ENCODE results near the gene COG5.

The COG5 gene

DNA sequence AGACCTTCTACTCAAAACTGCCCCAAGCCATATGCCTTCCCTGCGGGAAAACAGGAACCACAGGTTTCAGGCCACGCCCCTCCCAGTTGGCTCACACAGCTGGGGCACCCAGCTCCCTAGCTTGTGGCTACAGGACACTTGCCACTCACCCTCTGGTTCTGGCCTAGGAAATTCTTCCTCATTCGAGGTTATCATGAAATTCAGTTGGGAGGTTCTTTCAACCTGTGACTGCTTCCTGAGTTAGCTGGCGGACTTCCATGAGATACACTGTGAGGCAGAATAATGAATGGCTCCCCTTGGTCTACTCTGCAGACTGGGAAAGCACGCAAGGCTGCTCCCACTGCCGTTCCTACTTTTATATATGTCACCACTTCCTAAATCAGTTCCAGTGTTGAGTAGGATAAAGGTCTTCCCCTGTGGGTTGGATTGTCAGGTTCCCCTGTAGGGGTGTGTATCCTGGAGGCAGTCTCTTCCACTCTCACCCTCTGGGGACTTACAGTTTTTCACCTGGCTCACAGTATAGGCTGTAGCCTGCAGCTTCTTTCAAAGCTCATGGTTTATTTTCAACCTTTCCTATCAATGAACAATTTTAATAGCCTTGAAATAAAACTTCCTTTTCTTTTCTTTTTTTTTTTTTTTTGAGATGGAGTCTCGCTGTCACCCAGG is 56.9 kb downstream of the COG5 start:
- no peak overlapping the region for H3K4me3 ChIP-seq
- H3K4me1 ChIP-seq: no peaks in the 10 kb centered on the region
- no peak for DNase-seq (ENCODE audit: low spot score in 2 of 2)
- in situ Hi-C loops (cut with MboI; ENCODE audit: low sequenced_read_pairs): no loop called here
- H3K27me3 ChIP-seq (ENCODE audit: low read depth): no peaks in the 10 kb centered on the region
- H3K36me3 ChIP-seq (replicated peaks): no peaks in the 10 kb centered on the region
- no peaks in the 10 kb centered on the region for H3K9me3 ChIP-seq

DNA sequence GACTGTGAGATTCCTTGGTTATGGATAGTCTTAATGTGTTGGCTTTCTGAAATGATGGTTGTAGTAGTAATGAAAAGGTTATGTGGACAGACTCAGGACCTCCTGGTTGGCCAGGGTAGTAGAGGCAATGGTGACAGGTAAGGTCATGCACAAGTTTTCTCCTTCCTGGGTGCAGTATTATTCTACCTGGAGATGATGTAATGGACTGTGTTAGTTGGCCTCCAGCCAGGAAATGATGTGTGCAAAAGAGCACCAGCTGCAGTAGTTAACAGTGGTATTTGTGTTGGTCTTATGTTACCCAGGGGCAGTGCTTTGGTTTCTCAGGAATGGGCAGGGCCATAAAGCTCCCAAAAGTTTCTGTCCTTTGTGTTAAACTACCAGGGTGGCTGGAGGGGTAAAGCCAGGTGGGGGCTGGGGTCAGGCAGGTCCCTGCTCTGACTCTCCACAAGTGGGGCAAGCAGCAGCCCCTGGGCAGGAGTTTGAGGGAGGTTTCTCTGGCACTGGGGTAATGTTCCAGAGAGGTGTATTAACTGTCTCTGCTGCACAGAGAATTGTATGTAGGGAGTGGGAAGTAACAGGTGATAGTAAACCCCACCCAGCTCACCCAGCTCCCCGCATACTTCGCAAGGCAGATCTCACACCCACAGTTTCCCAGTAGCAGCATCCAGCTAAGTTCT is 57.6 kb downstream of the COG5 start:
- Histone ChIP-seq H3K9me3 (no peaks in the 10 kb centered on the region), H3K27me3 (ENCODE audit: low read depth) (no peaks in the 10 kb centered on the region), H3K4me1 (no peaks in the 10 kb centered on the region), H3K4me3 (no peak overlapping the region), H3K36me3 (replicated peaks) (no peaks in the 10 kb centered on the region)
- in situ Hi-C loops (cut with MboI; ENCODE audit: low sequenced_read_pairs): no loop called here
- DNase-seq (ENCODE audit: low spot score in 2 of 2): no peak

GRCh38 chr7:107505362-107505761 is 58.4 kb downstream of the COG5 start:
- in situ Hi-C loops (cut with MboI; ENCODE audit: low sequenced_read_pairs): no loop called here
- Histone ChIP-seq H3K4me1 (no peaks in the 10 kb centered on the region), H3K9me3 (no peaks in the 10 kb centered on the region), H3K4me3 (no peak overlapping the region), H3K27me3 (ENCODE audit: low read depth) (no peaks in the 10 kb centered on the region), H3K36me3 (replicated peaks) (no peaks in the 10 kb centered on the region)
- DNase-seq (ENCODE audit: low spot score in 2 of 2): no peak

DNA sequence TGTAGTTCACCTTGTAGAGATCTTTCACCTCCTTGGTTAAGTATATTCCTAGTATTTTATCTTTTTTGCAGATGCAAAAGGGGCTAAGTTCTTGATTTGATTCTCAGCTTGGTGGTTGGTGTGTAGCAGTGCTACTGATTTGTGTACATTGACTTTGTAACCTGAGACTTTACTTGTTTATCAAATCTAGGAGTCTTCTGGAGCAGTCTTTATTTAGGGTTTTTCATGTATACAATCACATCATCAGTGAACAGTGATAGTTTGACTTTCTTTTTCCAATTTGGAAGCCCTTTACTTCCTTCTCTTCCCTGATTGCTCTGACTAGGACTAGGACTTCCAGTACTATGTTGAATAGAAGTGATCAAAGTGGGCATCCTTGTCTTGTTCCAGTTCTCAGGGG is 60.0 kb downstream of the COG5 start:
- DNase-seq (ENCODE audit: low spot score in 2 of 2): no peak
- Histone ChIP-seq H3K9me3 (no peaks in the 10 kb centered on the region), H3K36me3 (replicated peaks) (no peaks in the 10 kb centered on the region), H3K4me3 (no peak overlapping the region), H3K27me3 (ENCODE audit: low read depth) (no peaks in the 10 kb centered on the region), H3K4me1 (no peaks in the 10 kb centered on the region)
- in situ Hi-C loops (cut with MboI; ENCODE audit: low sequenced_read_pairs): no loop called here

DNA sequence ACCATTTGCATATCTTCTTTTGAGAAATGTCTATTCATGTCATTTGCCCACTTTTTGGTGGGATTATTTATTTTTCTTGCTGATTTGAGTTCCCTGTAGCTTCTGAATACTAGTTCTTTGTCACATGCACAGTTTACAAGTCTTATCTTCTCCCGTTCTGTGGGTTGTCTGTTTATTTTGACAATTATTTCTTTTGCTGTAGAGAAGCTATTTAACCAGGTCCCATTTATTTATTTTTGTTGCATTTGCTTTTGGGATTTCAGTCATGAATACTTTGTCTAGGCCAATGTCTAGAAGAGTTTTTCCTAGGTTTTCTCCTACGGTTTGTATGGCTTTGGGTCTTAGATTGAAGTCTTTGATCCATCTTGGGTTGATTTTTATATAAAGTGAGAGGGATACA is 60.9 kb downstream of the COG5 start:
- Histone ChIP-seq H3K4me3 (no peak overlapping the region), H3K36me3 (replicated peaks) (no peaks in the 10 kb centered on the region), H3K9me3 (no peaks in the 10 kb centered on the region), H3K27me3 (ENCODE audit: low read depth) (no peaks in the 10 kb centered on the region), H3K4me1 (no peaks in the 10 kb centered on the region)
- in situ Hi-C loops (cut with MboI; ENCODE audit: low sequenced_read_pairs): no loop called here
- DNase-seq (ENCODE audit: low spot score in 2 of 2): no peak

DNA sequence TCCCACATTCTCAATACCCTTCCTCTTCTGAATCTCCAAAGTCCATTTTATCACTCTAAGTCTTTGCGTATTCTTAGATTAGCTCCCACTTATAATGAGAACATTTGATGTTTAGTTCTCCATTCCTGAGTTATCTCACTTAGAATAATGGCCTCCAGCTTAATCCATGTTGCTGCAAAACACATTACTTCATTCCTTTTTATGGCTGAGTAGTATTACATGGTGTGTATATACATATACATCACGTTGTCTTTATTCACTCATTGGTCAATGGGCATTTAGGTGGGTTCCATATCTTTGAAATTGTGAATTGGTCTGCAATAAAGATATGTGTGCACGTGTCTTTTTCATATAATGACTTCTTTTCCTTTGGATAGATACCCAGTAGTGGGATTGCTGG is 61.6 kb downstream of the COG5 start:
- H3K36me3 ChIP-seq (replicated peaks): no peaks in the 10 kb centered on the region
- DNase-seq (ENCODE audit: low spot score in 2 of 2): no peak
- H3K27me3 ChIP-seq (ENCODE audit: low read depth): no peaks in the 10 kb centered on the region
- H3K4me3 ChIP-seq: no peak overlapping the region
- H3K9me3 ChIP-seq: no peaks in the 10 kb centered on the region
- no peaks in the 10 kb centered on the region for H3K4me1 ChIP-seq
- in situ Hi-C loops (cut with MboI; ENCODE audit: low sequenced_read_pairs): no loop called here

DNA sequence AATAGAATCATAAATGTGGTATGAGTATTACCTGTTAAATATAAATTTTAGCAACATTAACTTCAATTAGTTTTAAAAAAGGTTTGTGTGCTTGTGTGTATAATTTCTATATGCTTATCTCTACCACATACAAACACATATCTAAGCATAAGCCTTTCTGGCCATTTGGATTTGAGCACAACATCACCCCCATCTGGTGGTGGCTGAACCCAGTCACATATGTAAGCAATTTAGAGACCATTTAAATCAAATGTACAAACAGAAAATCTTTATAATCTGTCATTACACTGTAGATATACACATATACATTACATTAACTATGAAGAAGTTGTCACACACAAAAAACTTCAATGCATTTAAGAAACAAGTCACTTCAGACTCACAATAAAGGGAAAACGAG is 62.1 kb downstream of the COG5 start:
- H3K27me3 ChIP-seq (ENCODE audit: low read depth): no peaks in the 10 kb centered on the region
- H3K36me3 ChIP-seq (replicated peaks): no peaks in the 10 kb centered on the region
- no peaks in the 10 kb centered on the region for H3K9me3 ChIP-seq
- in situ Hi-C loops (cut with MboI; ENCODE audit: low sequenced_read_pairs): no loop called here
- peak; percentile 34 to 37 for DNase-seq (ENCODE audit: low spot score in 2 of 2)
- H3K4me3 ChIP-seq: no peak overlapping the region
- no peaks in the 10 kb centered on the region for H3K4me1 ChIP-seq

DNA sequence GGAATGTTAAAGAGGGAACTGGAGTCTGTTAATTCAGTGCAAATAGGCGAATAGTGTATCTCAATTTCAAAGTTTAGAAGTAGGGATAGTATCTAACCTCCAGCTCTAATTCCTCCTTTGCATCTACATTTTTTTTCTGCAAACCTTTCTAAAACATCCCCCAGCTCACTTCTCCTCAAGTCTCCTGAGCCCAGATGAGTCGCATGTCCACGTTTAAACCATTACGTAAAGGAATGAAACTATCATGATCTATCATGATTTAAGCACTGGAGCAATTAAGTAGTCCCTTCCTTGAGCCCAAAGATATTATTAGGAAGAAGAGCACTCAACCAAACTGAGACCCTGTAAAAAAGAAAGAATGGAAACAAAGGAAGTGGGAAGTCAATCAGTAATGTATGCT is 64.0 kb downstream of the COG5 start:
- in situ Hi-C loops (cut with MboI; ENCODE audit: low sequenced_read_pairs): no loop called here
- Histone ChIP-seq H3K27me3 (ENCODE audit: low read depth) (no peaks in the 10 kb centered on the region), H3K9me3 (no peaks in the 10 kb centered on the region), H3K4me3 (no peak overlapping the region), H3K36me3 (replicated peaks) (no peaks in the 10 kb centered on the region), H3K4me1 (no peaks in the 10 kb centered on the region)
- DNase-seq (ENCODE audit: low spot score in 2 of 2): no peak

- H3K27me3 ChIP-seq (ENCODE audit: low read depth): no peaks in the 10 kb centered on the region
- no peaks in the 10 kb centered on the region for H3K9me3 ChIP-seq
- in situ Hi-C loops (cut with MboI; ENCODE audit: low sequenced_read_pairs): no loop called here
- DNase-seq (ENCODE audit: low spot score in 2 of 2): no peak
- H3K4me1 ChIP-seq: no peaks in the 10 kb centered on the region
- H3K36me3 ChIP-seq (replicated peaks): no peaks in the 10 kb centered on the region
- no peak overlapping the region for H3K4me3 ChIP-seq
Observed at GRCh38 chr7:107495516-107495915, 68.2 kb downstream of the COG5 start.

DNA sequence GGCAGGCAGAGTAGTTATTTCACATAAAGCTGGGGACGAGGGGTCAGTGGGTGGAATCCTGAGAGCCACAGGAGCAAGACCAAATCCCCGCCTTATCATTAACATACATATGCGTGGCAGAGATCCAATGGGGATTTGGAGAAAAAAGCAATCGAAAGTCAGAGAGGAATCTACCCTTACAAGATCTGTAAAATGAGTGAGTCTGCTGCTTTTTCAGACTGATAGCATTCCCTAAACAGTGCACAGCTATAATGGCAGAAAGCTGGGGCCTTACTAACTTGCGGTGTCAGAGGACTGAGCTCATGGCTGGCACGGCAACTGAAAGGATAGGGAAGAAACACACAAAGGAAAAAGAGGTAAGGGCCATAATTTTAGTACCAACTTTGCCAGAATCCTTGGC is 68.8 kb downstream of the COG5 start:
- H3K27me3 ChIP-seq (ENCODE audit: low read depth): no peaks in the 10 kb centered on the region
- no peaks in the 10 kb centered on the region for H3K9me3 ChIP-seq
- no peak overlapping the region for H3K4me3 ChIP-seq
- H3K4me1 ChIP-seq: no peaks in the 10 kb centered on the region
- no peaks in the 10 kb centered on the region for H3K36me3 ChIP-seq (replicated peaks)
- no peak for DNase-seq (ENCODE audit: low spot score in 2 of 2)
- in situ Hi-C loops (cut with MboI; ENCODE audit: low sequenced_read_pairs): no loop called here

DNA sequence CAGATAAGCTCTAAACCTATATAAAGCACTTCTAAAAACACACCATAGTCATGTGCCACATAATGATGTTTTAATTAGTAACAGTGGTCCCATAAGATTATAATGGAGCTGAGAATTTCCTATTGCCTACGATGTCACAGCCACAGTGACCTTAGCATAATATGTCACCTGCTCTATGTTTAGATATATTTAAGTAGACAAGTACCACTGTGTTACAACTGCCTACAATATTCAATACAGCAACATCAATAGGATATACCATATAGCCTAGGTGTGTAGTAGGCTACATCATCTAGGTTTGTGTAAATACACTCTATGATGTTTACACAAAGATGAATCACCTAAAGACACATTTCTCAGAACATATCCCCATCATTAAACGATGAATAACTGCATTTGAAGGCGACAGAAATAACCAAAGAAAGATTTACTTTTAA is 69.4 kb downstream of the COG5 start:
- no peaks in the 10 kb centered on the region for H3K9me3 ChIP-seq
- no peak for DNase-seq (ENCODE audit: low spot score in 2 of 2)
- in situ Hi-C loops (cut with MboI; ENCODE audit: low sequenced_read_pairs): no loop called here
- H3K36me3 ChIP-seq (replicated peaks): no peaks in the 10 kb centered on the region
- H3K4me3 ChIP-seq: no peak overlapping the region
- H3K27me3 ChIP-seq (ENCODE audit: low read depth): no peaks in the 10 kb centered on the region
- H3K4me1 ChIP-seq: no peaks in the 10 kb centered on the region

GRCh38 chr7:107492875-107493274 is 70.8 kb downstream of the COG5 start:
- H3K9me3 ChIP-seq: no peaks in the 10 kb centered on the region
- no peak for DNase-seq (ENCODE audit: low spot score in 2 of 2)
- no peak overlapping the region for H3K4me3 ChIP-seq
- no peaks in the 10 kb centered on the region for H3K4me1 ChIP-seq
- in situ Hi-C loops (cut with MboI; ENCODE audit: low sequenced_read_pairs): no loop called here
- H3K27me3 ChIP-seq (ENCODE audit: low read depth): no peaks in the 10 kb centered on the region
- H3K36me3 ChIP-seq (replicated peaks): no peaks in the 10 kb centered on the region

- DNase-seq (ENCODE audit: low spot score in 2 of 2): no peak
- no peaks in the 10 kb centered on the region; the same call in 1 of the 2 replicates for H3K4me1 ChIP-seq
- no peaks in the 10 kb centered on the region for H3K36me3 ChIP-seq (replicated peaks)
- in situ Hi-C loops (cut with MboI; ENCODE audit: low sequenced_read_pairs): no loop called here
- H3K4me3 ChIP-seq: no peak overlapping the region
- H3K9me3 ChIP-seq: no peaks in the 10 kb centered on the region
- no peaks in the 10 kb centered on the region for H3K27me3 ChIP-seq (ENCODE audit: low read depth)
Observed at GRCh38 chr7:107486041-107486440, 77.7 kb downstream of the COG5 start.

DNA sequence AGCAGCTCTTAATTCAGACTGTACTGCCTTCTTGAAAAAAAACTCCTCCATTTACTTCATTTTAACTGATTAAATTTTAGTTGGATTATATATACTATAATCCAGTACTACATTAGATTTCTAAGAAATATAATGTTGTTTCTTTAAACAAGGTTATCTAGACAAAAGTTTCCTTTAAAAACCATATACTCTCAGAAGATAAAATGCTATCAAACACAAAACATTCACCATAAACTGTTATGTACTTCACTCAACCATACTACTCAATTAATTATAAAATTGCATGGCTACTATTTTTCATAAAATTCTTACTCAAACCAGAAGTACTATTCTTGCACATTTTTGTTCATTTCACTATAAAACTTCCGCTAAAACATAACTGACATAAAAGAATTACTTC is 81.1 kb downstream of the COG5 start:
- H3K27me3 ChIP-seq (ENCODE audit: low read depth): no peaks in the 10 kb centered on the region
- in situ Hi-C loops (cut with MboI; ENCODE audit: low sequenced_read_pairs): no loop called here
- no peaks in the 10 kb centered on the region for H3K9me3 ChIP-seq
- no peaks in the 10 kb centered on the region for H3K36me3 ChIP-seq (replicated peaks)
- no peak overlapping the region for H3K4me3 ChIP-seq
- H3K4me1 ChIP-seq: no peaks in the 10 kb centered on the region; the same call in 1 of the 2 replicates
- no peak for DNase-seq (ENCODE audit: low spot score in 2 of 2)

DNA sequence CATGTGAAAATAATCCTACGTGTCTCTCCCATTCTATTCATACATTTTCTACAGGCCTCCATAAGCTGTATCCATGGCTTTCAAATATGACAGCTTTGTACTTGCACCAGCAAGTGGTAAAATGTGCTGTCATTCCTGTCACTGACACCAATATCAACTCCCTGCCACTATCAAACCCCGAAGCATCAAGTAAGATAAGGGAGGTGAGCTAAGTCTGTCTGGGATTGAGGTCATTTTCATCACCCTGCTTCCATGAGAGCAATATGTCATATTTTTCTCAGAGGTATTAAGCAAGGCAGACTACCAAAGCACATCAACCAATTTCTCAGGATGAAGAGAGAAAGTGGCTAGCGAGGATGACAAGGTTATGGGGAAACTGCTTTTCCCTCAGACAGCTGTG is 82.8 kb downstream of the COG5 start:
- no peaks in the 10 kb centered on the region; the same call in 1 of the 2 replicates for H3K4me1 ChIP-seq
- in situ Hi-C loops (cut with MboI; ENCODE audit: low sequenced_read_pairs): no loop called here
- H3K36me3 ChIP-seq (replicated peaks): no peaks in the 10 kb centered on the region
- H3K4me3 ChIP-seq: no peak overlapping the region
- H3K27me3 ChIP-seq (ENCODE audit: low read depth): no peaks in the 10 kb centered on the region
- DNase-seq (ENCODE audit: low spot score in 2 of 2): no peak
- no peaks in the 10 kb centered on the region for H3K9me3 ChIP-seq

Data from HAP-1 (cell line).